Measurements from ENCODE around the gene HUWE1.

HUWE1 gene

DNA sequence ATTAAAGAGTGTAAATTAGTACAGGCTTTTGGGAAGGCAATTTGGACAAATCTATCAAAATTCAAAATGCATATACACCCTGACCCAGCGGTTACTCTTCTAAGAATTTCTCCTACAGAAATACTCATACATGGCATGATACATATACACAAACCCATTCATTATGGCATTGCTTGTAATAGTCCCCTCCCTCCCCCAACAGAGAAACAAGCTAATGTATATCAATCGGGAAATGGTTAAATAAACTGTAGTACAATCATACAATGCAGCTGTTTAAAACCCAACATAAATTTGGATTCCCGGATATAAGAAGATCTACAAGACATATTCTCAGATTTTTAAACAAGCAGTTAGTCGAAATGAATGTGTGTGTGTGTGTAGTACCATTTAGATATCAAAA, 808 bp downstream of the HUWE1 start:
- no peak for DNase-seq (ENCODE audit: extremely low read depth in 1 of 2, low read depth in 1 of 2)

- no peak for DNase-seq (ENCODE audit: extremely low read depth in 1 of 2, low read depth in 1 of 2)
These were observed 1.9 kb downstream of the HUWE1 start for GRCh38 chrX:53684415-53685192.

GRCh38 chrX:53683556-53684414, 2.7 kb downstream of the HUWE1 start:
- DNase-seq (ENCODE audit: extremely low read depth in 1 of 2, low read depth in 1 of 2): peak; percentile 71 to 81

GRCh38 chrX:53682885-53683555, 3.5 kb downstream of the HUWE1 start:
- peak in 1 of 2 donors; percentile 7 for DNase-seq (ENCODE audit: extremely low read depth in 1 of 2, low read depth in 1 of 2)

DNA sequence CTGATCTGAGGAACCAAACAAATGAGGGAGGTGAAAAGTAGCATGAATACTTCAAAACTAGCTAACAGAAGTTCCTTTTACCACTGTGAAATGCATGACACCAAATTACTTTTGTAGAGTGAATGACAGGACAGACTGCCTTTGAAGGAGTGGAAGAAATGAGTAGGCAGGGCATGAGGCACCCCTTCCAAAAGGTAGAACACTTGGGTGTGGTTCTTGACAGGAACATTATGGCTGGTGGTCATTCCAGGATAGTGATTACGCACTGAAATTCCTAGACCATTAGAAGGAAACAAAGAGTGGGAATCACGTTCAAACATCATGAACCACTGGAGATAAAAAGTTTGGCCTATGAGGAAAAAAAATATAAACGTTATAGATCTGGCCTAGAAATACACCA, 4.9 kb downstream of the HUWE1 start:
- DNase-seq (ENCODE audit: extremely low read depth in 1 of 2, low read depth in 1 of 2): no peak

- DNase-seq (ENCODE audit: extremely low read depth in 1 of 2, low read depth in 1 of 2): no peak
These were observed 7.9 kb downstream of the HUWE1 start for GRCh38 chrX:53678667-53679066.

GRCh38 chrX:53677286-53677685, 9.2 kb downstream of the HUWE1 start:
- no peak for DNase-seq (ENCODE audit: extremely low read depth in 1 of 2, low read depth in 1 of 2)

GRCh38 chrX:53674581-53674980, 11.9 kb downstream of the HUWE1 start:
- no peak for DNase-seq (ENCODE audit: extremely low read depth in 1 of 2, low read depth in 1 of 2)

DNA sequence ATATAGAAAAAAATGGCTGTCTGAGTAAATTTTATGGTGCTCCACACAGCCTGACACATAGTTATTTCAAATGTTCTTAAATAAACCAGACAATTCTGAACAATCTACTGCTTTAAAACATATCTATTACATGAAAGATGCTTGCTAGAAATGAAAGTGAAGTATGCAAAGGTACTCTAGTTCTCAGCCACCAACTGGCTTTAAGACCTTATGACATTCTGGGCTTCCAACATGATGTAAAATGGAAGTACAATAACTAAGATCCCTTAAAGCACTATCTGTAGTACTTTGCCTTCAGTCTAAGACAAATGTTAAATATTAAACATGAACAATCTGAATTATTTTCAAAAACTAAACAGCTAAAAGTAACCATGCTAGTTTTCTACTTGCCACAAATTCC, 17.3 kb downstream of the HUWE1 start:
- DNase-seq (ENCODE audit: extremely low read depth in 1 of 2, low read depth in 1 of 2): no peak

DNA sequence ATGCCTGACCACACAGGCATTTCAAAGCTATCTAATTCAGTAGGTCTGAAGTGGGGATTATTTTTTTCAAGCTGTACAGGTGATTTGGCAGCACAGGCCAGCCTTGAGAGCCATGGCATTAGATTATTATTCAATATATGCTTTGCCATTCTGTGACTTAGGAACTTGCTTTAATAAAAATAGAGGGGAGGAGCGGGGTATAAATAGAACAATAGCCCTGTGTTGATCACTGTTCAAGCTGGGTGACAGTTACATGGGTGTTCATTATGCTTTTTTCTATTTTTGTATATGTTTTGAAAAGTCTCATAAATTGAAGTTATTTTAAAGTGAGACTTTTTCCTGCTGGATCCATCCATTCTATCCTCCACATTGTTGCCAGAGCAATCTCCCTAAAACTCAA, 20.3 kb downstream of the HUWE1 start:
- DNase-seq (ENCODE audit: extremely low read depth in 1 of 2, low read depth in 1 of 2): no peak

DNA sequence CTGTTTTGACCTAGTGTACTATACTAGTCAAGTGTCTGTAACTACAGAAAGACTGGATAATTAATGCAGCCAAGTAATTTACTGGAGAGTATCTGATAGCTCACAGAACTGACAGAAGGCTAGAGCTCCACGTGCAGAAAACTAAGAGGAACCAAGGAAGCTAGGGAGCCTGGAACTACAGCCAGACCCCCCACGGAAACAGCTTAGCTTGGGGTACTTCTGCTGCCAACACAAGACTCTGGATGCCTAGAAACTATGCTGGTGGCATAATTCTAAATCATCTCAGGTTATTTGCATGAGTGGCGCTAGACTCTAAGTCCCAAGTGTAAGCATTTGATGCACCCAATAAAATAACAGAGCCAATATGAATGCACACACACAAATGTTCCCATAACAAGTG, 26.5 kb downstream of the HUWE1 start:
- no peak for DNase-seq (ENCODE audit: extremely low read depth in 1 of 2, low read depth in 1 of 2)

GRCh38 chrX:53659039-53659438, 27.5 kb downstream of the HUWE1 start:
- no peak for DNase-seq (ENCODE audit: extremely low read depth in 1 of 2, low read depth in 1 of 2)

DNA sequence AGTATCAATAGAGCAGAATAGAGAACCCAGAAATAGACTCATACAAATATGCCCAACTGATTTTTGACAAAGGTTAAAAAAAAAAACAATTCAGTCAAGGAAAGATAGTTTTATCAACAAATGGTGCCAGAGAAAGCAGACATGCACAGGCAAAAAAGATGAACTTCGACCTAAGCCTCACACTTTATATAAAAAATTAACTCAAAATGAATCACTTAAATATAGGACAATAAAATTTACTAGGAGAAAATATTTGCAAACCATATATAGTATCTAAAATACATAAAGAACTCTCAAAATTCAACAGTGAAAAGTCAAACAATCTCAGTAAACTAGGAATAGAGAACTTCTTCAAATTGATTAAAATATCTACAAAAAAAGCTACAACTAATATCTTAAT, 29.7 kb downstream of the HUWE1 start:
- no peak for DNase-seq (ENCODE audit: extremely low read depth in 1 of 2, low read depth in 1 of 2)

GRCh38 chrX:53654376-53654775, 32.1 kb downstream of the HUWE1 start:
- DNase-seq (ENCODE audit: extremely low read depth in 1 of 2, low read depth in 1 of 2): no peak

DNA sequence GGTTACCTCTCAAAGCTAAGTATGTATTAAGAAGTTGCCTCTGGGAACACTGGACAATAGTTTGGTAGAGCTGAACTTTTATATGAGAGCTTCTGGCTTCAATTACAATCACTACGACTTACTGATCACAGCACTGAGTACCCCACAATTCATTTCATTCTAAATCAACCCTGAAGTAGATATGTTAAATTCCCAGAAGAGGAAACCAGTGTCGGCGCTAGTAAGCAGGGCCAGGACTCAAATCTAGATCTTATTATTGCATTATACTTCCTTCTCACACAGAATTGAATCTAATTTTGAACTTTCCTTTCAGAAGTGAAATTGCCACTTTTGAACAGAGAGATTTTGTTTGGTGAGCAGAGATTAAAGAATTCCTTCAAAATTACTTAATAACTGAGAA, 41.8 kb downstream of the HUWE1 start:
- DNase-seq (ENCODE audit: extremely low read depth in 1 of 2, low read depth in 1 of 2): no peak

GRCh38 chrX:53642337-53642736, 44.2 kb downstream of the HUWE1 start:
- no peak for DNase-seq (ENCODE audit: extremely low read depth in 1 of 2, low read depth in 1 of 2)

DNA sequence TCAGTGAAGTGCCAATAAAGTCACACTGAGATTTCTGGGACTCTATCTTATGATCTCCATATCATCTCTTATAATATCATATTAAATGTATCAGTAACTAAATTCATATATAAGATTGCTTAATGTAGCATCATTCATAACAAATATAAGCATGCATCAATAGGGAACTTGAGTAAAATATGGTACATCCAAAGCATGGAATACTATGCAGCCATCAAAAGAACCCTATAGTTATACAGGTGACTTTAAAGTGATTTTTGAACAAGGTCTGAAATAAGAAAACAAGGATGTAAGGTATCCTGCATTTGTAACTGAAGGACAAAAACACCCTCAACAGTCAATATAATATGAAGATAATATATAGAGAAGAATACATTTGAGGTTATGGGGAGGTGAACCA, 47.3 kb downstream of the HUWE1 start:
- DNase-seq (ENCODE audit: extremely low read depth in 1 of 2, low read depth in 1 of 2): no peak

- no peak for DNase-seq (ENCODE audit: extremely low read depth in 1 of 2, low read depth in 1 of 2)
These were observed 49.0 kb downstream of the HUWE1 start for GRCh38 chrX:53637479-53637878.

DNA sequence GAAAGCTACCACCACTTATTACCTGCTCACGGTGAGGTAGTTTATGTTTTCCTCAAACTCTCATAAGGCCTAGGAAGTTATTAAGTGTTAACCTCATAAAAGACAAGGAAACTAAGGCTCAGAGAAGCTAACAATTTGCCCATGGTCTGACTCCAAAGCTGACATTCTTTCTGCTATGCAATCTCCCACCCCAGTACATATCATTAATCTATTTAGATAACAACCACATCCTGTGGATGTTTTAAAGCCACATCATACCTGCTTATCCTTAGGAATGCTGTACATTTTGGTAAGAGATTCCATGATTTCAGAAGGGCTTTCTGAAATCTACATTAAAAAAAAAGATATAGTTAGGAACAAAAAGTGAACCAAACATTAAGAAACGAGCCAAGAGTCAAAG, 55.4 kb downstream of the HUWE1 start:
- no peak for DNase-seq (ENCODE audit: extremely low read depth in 1 of 2, low read depth in 1 of 2)

DNA sequence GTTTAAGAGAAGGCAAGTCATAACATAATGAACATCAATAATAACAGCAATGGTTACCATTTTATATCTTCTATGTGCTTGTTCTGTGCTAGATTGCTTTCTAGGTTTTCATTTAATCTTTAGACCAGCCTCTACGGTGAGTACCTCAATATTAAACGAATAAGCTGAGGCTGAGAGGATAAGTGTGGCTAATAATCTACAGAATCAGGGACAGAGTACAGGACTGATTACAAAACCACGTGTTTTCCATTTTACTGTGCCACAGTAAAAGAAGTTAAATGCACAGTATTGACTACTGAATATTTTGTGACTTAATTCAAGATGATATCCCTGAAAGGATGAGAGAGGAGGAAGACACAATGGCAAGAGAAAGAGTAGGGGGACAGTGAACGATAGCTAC, 56.3 kb downstream of the HUWE1 start:
- no peak for DNase-seq (ENCODE audit: extremely low read depth in 1 of 2, low read depth in 1 of 2)

GRCh38 chrX:53622431-53622830, 64.1 kb downstream of the HUWE1 start:
- DNase-seq (ENCODE audit: extremely low read depth in 1 of 2, low read depth in 1 of 2): no peak
